Kidney (tissue), 14 donors: ENCODE results near the gene CHD9. TPM values are rescaled to one million over a fixed set of nuclear protein-coding genes. Genes with fewer than 3 reads are reported as not detected.

Source experiments
- DNase-seq, 5 donors: peaks; one replicate each; pipeline ENCODE4 v3.0.0-alpha.2; 2013 to 2020
- FAIRE-seq: peaks from 2 replicates; lab custom pipeline; 2012; peaks lifted over from hg19 to GRCh38; lab: Jason Lieb, UNC
- H3K27ac ChIP-seq, 2 donors: one replicate each; pipeline ENCODE4 v1.7.0; 2013; ENCODE audit warnings: low read depth in 2 of 2, low read length in 2 of 2, inconsistent platforms in 1 of 2
- H3K27me3 ChIP-seq: one replicate; pipeline ENCODE4 v1.7.1; 2013; ENCODE audit warnings: low read length, inconsistent platforms; ENCODE audit not compliant: control insufficient read depth, insufficient read depth
- H3K36me3 ChIP-seq, 3 donors: one replicate each; pipeline versions ENCODE4 v1.7.0 to v1.7.1; 2013; ENCODE audit warnings: low read length in 3 of 3, control low read depth in 1 of 3, inconsistent platforms in 1 of 3; ENCODE audit not compliant: insufficient read depth in 3 of 3, control insufficient read depth in 2 of 3
- H3K4me1 ChIP-seq, 3 donors: one replicate each; pipeline versions ENCODE4 v1.7.0 to v1.7.1; 2013; ENCODE audit warnings: low read length in 3 of 3, inconsistent platforms in 1 of 3, low read depth in 1 of 3; ENCODE audit not compliant: control insufficient read depth in 2 of 3, insufficient read depth in 2 of 3
- H3K4me3 ChIP-seq, 3 donors: one replicate each; pipeline versions ENCODE4 v1.7.0 to v1.8.1; 2013; ENCODE audit warnings: low read length in 3 of 3, control low read depth in 1 of 3, inconsistent platforms in 1 of 3
- H3K9ac ChIP-seq, 3 donors: one replicate each; pipeline versions ENCODE4 v1.7.0 to v1.7.1; 2013; ENCODE audit warnings: low read length in 3 of 3, control low read depth in 1 of 3, inconsistent platforms in 1 of 3
- H3K9me3 ChIP-seq, 3 donors: one replicate each; pipeline versions ENCODE4 v1.7.0 to v1.7.1; 2013; ENCODE audit warnings: low read length in 3 of 3, control low read depth in 1 of 3, inconsistent platforms in 1 of 3; ENCODE audit not compliant: control insufficient read depth in 2 of 3, insufficient read depth in 1 of 3
- CTCF ChIP-seq: IDR thresholded peaks from 3 replicates; pipeline ENCODE4 v1.5.1; 2012; ENCODE audit warnings: mild to moderate bottlenecking, moderate library complexity, borderline replicate concordance; ENCODE audit not compliant: insufficient read depth; ENCODE audit errors: extremely low read depth
- intact Hi-C: fragments of 100-400 bp; cut with DNase I; formaldehyde crosslinking; loops from one replicate; pipeline ENCODE4 v1.11.1; 2022
- polyA plus RNA-seq: library from polyadenylated mRNA; stranded (reverse); fragments of 350-450 nt; fragmentation: Illumina TruSeq; extraction: RNeasy Lipid Tissue Mini Kit (QIAGEN cat#74804); gene quantifications from one replicate; pipeline ENCODE4 v1.2.3, GENCODE V29; 2014; ENCODE audit warnings: low read depth, low replicate concordance; ENCODE audit not compliant: insufficient read depth
- total RNA-seq: library from RNA; stranded (reverse); fragmentation: NEBNext Ultra II Directional; extraction: Animal tissue kit (Norgen Biotek cat#: 25700); gene quantifications from one replicate; pipeline ENCODE4 v1.2.1, GENCODE V29; 2021
- donor health status: control.
- donor health status: control.
- donor health status: control.
- donor health status: control.
- donor health status: control.
- donor health status: DM: yes; HTN: yes; CAD: no.
- donor health status: Normal renal cell carcinoma (clear cell type).

CHD9 gene
- total and polyA plus RNA-seq, 2 donors from 2014 or later, result 9.4 to 83.7 TPM

- no peaks in the 10 kb centered on the region for H3K36me3 ChIP-seq
- FAIRE-seq (no peak), DNase-seq (peak in 2 of 5 donors; percentile 40 to 89)
- intact Hi-C loops, result no loop called here
- no peaks in the 10 kb centered on the region for H3K27me3 ChIP-seq
- no peak overlapping the region for H3K4me3 ChIP-seq
- no peaks in the 10 kb centered on the region for H3K9me3 ChIP-seq
- H3K27ac ChIP-seq, result peak overlapping the region; percentile 35 to 47
- peaks cover 4 to 39% (median 25%) of the 10 kb centered on the region in 3 donors for H3K4me1 ChIP-seq
- TF ChIP-seq CTCF, result no peak
- peak overlapping the region in 1 of 3 donors; percentile 5 for H3K9ac ChIP-seq
Measured at GRCh38 chr16:53094013-53094630, 39.3 kb downstream of the CHD9 start.

GRCh38 chr16:53097190-53097589 lies 42.4 kb downstream of the CHD9 start:
- H3K27ac ChIP-seq, result no peak overlapping the region
- no peaks in the 10 kb centered on the region for H3K9me3 ChIP-seq
- peaks cover 4 to 25% (median 18%) of the 10 kb centered on the region in 3 donors for H3K4me1 ChIP-seq
- no peaks in the 10 kb centered on the region for H3K36me3 ChIP-seq
- H3K27me3 ChIP-seq, result no peaks in the 10 kb centered on the region
- no peak for TF ChIP-seq CTCF
- no peak overlapping the region for H3K4me3 ChIP-seq
- no peak for DNase-seq
- intact Hi-C loops, result no loop called here
- H3K9ac ChIP-seq, result no peak overlapping the region
- FAIRE-seq, result no peak

GRCh38 chr16:53098526-53099317 lies 43.9 kb downstream of the CHD9 start:
- H3K4me1 ChIP-seq, result peaks cover 4 to 19% (median 18%) of the 10 kb centered on the region in 3 donors
- peak overlapping the region in 2 of 3 donors; percentile 2 to 21 for H3K4me3 ChIP-seq
- peak overlapping the region; percentile 87 to 93 for H3K27ac ChIP-seq
- intact Hi-C loops, result no loop called here
- FAIRE-seq (no peak), DNase-seq (peak; percentile 65 to 93 (median 76))
- H3K27me3 ChIP-seq, result no peaks in the 10 kb centered on the region
- H3K9me3 ChIP-seq, result no peaks in the 10 kb centered on the region
- no peaks in the 10 kb centered on the region for H3K36me3 ChIP-seq
- peak overlapping the region in 1 of 3 donors; percentile 42 for H3K9ac ChIP-seq
- no peak for TF ChIP-seq CTCF
